ENCODE measurements around the gene TOMM6.

TOMM6 gene

GRCh38 chr6:41824571-41825569 lies 37.4 kb downstream of the TOMM6 start:
- DNase-seq: no peak

- no peak for DNase-seq
These were observed 39.0 kb downstream of the TOMM6 start for GRCh38 chr6:41826343-41827022.

- DNase-seq: no peak
These were observed 44.8 kb downstream of the TOMM6 start for GRCh38 chr6:41832263-41832662.

- DNase-seq: no peak
These were observed 48.6 kb downstream of the TOMM6 start for GRCh38 chr6:41836022-41836659.

GRCh38 chr6:41836660-41837052 lies 49.2 kb downstream of the TOMM6 start:
- no peak for DNase-seq
